ELR (cell line): ENCODE results near the gene PDZD2.
"Not testable (repeated sequence)": the region's sequence is repeated elsewhere in the genome, so short reads cannot be mapped to it uniquely, and the experiment has no call there.

Source experiments
- DNase-seq: peaks from one replicate; pipeline ENCODE4 v3.0.0-alpha.2; 2015; ENCODE audit warnings: low read depth

PDZD2 gene

GRCh38 chr5:31770132-31770720 lies 131.3 kb downstream of the PDZD2 start:
- DNase-seq: no peak

GRCh38 chr5:31770998-31771397 lies 132.1 kb downstream of the PDZD2 start:
- no peak for DNase-seq

- DNase-seq: no peak
These were observed 132.6 kb downstream of the PDZD2 start for GRCh38 chr5:31771500-31771899.

- DNase-seq: not testable (repeated sequence)
These were observed 137.4 kb downstream of the PDZD2 start for GRCh38 chr5:31776294-31776693.

- no peak for DNase-seq
These were observed 138.2 kb downstream of the PDZD2 start for GRCh38 chr5:31776976-31777651.

GRCh38 chr5:31781772-31782171 lies 142.8 kb downstream of the PDZD2 start:
- peak; percentile 10 for DNase-seq

GRCh38 chr5:31783086-31783645 lies 144.2 kb downstream of the PDZD2 start:
- DNase-seq: no peak

- DNase-seq: no peak
These were observed 144.8 kb downstream of the PDZD2 start for GRCh38 chr5:31783731-31784130.

GRCh38 chr5:31786090-31786631 lies 147.2 kb downstream of the PDZD2 start:
- no peak for DNase-seq

GRCh38 chr5:31794009-31794408 lies 155.1 kb downstream of the PDZD2 start:
- no peak for DNase-seq

- no peak for DNase-seq
These were observed 159.2 kb downstream of the PDZD2 start for GRCh38 chr5:31798168-31798567.

GRCh38 chr5:31800351-31800750 lies 161.4 kb downstream of the PDZD2 start:
- no peak for DNase-seq

GRCh38 chr5:31805785-31806400 lies 167.0 kb downstream of the PDZD2 start:
- no peak for DNase-seq

- DNase-seq: no peak
These were observed 167.6 kb downstream of the PDZD2 start for GRCh38 chr5:31806561-31806960.

GRCh38 chr5:31807789-31808540 lies 169.0 kb downstream of the PDZD2 start:
- no peak for DNase-seq

GRCh38 chr5:31809050-31809870 lies 170.3 kb downstream of the PDZD2 start:
- peak; percentile 74 for DNase-seq

GRCh38 chr5:31811210-31811609 lies 172.3 kb downstream of the PDZD2 start:
- DNase-seq: peak; percentile 92

- no peak for DNase-seq
These were observed 176.4 kb downstream of the PDZD2 start for GRCh38 chr5:31815376-31815775.

- no peak for DNase-seq
These were observed 181.1 kb downstream of the PDZD2 start for GRCh38 chr5:31819926-31820516.

GRCh38 chr5:31823472-31823871 lies 184.5 kb downstream of the PDZD2 start:
- peak; percentile 23 for DNase-seq
